ENCODE results near the gene TAGLN. TPM values are rescaled to one million over a fixed set of nuclear protein-coding genes. Genes with fewer than 3 reads are reported as not detected.

TAGLN gene
- total and polyA plus RNA-seq, 9 of the 15 experiments (the other 6 are each of a cell fraction or from before 2014, with no cell fraction given) = 0.21 to 4.9 (median 1.1) TPM

- TF ChIP-seq SREBF2 (CRISPR knock-in tag; IDR thresholded peaks at IDR 0.05) (no peak), YY1 (IDR thresholded peaks at IDR 0.05; ENCODE audit: borderline replicate concordance in 1 of 3, control insufficient read depth in 1 of 3, extremely low read depth in 1 of 3, insufficient read depth in 3 of 3, insufficient read length in 1 of 3, insufficient replicate concordance in 2 of 3, low read depth in 1 of 3, low read length in 2 of 3) (peak in 2 of 3 experiments; percentile 33 to 51), ETV1 (tag; conservative IDR thresholded peaks at IDR 0.05; ENCODE audit: low read depth) (no peak), CBX5 (IDR thresholded peaks at IDR 0.05; ENCODE audit: borderline replicate concordance, low read depth) (no peak), ZNF282 (CRISPR knock-in tag; IDR thresholded peaks at IDR 0.05) (no peak), PHF21A (IDR thresholded peaks at IDR 0.05; ENCODE audit: borderline replicate concordance, low read depth) (no peak), NR2F6 (CRISPR knock-in tag; IDR thresholded peaks at IDR 0.05) (no peak), MYBL2 (IDR thresholded peaks at IDR 0.05; ENCODE audit: low read depth) (no peak), MYBL2 (CRISPR knock-in tag; IDR thresholded peaks at IDR 0.05; ENCODE audit: borderline replicate concordance) (no peak), TAF1 (IDR thresholded peaks at IDR 0.05; ENCODE audit: control insufficient read depth, extremely low read depth, insufficient read depth, low read length, severe bottlenecking) (no peak), ELF1 (tag; IDR thresholded peaks at IDR 0.05) (no peak), SAFB2 (IDR thresholded peaks at IDR 0.05; ENCODE audit: borderline replicate concordance, low read depth, low read length, severe bottlenecking) (no peak), TRIM28 (IDR thresholded peaks at IDR 0.05) (no peak), POLR2G (IDR thresholded peaks at IDR 0.05; ENCODE audit: low read depth, low read length) (peak; percentile 79), ZNF551 (CRISPR knock-in tag; IDR thresholded peaks at IDR 0.05) (no peak), PURB (CRISPR knock-in tag; IDR thresholded peaks at IDR 0.05; ENCODE audit: low read depth) (no peak), MBD1 (CRISPR knock-in tag; IDR thresholded peaks at IDR 0.05) (no peak), ADNP (tag; IDR thresholded peaks at IDR 0.05) (no peak), CREBBP (IDR thresholded peaks at IDR 0.05; ENCODE audit: low read depth, low read length) (no peak), KAT7 (CRISPR knock-in tag; IDR thresholded peaks at IDR 0.05; ENCODE audit: borderline replicate concordance) (0 out of 2 replicates have a peak, but pooled peaks have one; percentile 16), HOXB6 (CRISPR knock-in tag; IDR thresholded peaks at IDR 0.05; ENCODE audit: borderline replicate concordance) (no peak), HNRNPLL (IDR thresholded peaks at IDR 0.05; ENCODE audit: low read depth, low read length, poor library complexity, severe bottlenecking) (peak; percentile 24), RFX5 (IDR thresholded peaks at IDR 0.05; ENCODE audit: low read depth, low read length) (no peak), NFE2 (IDR thresholded peaks at IDR 0.05; ENCODE audit: low read depth) (no peak)
- TF ChIP-seq, protein P1, sequence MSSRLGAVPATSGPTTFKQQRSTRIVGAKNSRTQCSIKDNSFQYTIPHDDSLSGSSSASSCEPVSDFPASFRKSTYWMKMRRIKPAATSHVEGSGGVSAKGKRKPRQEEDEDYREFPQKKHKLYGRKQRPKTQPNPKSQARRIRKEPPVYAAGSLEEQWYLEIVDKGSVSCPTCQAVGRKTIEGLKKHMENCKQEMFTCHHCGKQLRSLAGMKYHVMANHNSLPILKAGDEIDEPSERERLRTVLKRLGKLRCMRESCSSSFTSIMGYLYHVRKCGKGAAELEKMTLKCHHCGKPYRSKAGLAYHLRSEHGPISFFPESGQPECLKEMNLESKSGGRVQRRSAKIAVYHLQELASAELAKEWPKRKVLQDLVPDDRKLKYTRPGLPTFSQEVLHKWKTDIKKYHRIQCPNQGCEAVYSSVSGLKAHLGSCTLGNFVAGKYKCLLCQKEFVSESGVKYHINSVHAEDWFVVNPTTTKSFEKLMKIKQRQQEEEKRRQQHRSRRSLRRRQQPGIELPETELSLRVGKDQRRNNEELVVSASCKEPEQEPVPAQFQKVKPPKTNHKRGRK (tag; IDR thresholded peaks at IDR 0.05) = no peak
These were observed 19.8 kb upstream of the TAGLN start (continued) for GRCh38 chr11:117179048-117179999.

Data from K562 (cell line).